ENCODE data around the gene BTBD2. TPM values are rescaled to one million over a fixed set of nuclear protein-coding genes. Genes with fewer than 3 reads are reported as not detected.
A peak's percentile ranks its signal among the peaks of the same experiment; 100 is the strongest.

The BTBD2 gene
- total and polyA plus RNA-seq, 2 experiments from 2014 or later: 23.8 to 130 TPM

GRCh38 chr19:2013683-2013961, 1.9 kb downstream of the BTBD2 start:
- Histone ChIP-seq H3K79me2 (replicated peaks; ENCODE audit: insufficient read depth) (0 out of 2 replicates have a peak, but pooled peaks cover 3% of the 10 kb centered on the region), H3K4me3 (no peak overlapping the region), H3K27ac (ENCODE audit: low read depth) (no peak overlapping the region), H3K4me1 (ENCODE audit: insufficient read depth) (peaks cover 3% of the 10 kb centered on the region; the same call in 1 of the 2 replicates), H3K27me3 (ENCODE audit: insufficient read depth) (no peaks in the 10 kb centered on the region), H3K4me2 (no peak overlapping the region), H3K36me3 (ENCODE audit: insufficient read depth) (no peaks in the 10 kb centered on the region), H2AFZ (no peak overlapping the region), H3F3A (replicated peaks; ENCODE audit: low read depth) (peaks cover 7% of the 10 kb centered on the region; the same call in 1 of the 2 replicates), H4K20me1 (replicated peaks; ENCODE audit: insufficient read depth) (no peaks in the 10 kb centered on the region; the same call in 1 of the 2 replicates), H3K9me2 (ENCODE audit: insufficient read depth) (no peaks in the 10 kb centered on the region)
- Mint-ChIP-seq H3K36me3 (ENCODE audit: low read depth) (peaks cover 15% of the 10 kb centered on the region), H3K4me1 (peaks cover 5% of the 10 kb centered on the region), H3K27me3 (ENCODE audit: insufficient read depth, low read depth, poor library complexity) (peaks cover 17% of the 10 kb centered on the region), H3K4me3 (no peak overlapping the region), H3K9me3 (no peaks in the 10 kb centered on the region), H3K27ac (no peak overlapping the region)
- TF ChIP-seq NANOG (IDR thresholded peaks at IDR 0.05; ENCODE audit: borderline replicate concordance): no peak
- no peak for TF ChIP-seq EZH2phosphoT487 (IDR thresholded peaks at IDR 0.05; ENCODE audit: unreplicated experiment)
- TF ChIP-seq POLR2AphosphoS5 (IDR thresholded peaks at IDR 0.05; ENCODE audit: low read depth): no peak
- TF ChIP-seq, protein P1, sequence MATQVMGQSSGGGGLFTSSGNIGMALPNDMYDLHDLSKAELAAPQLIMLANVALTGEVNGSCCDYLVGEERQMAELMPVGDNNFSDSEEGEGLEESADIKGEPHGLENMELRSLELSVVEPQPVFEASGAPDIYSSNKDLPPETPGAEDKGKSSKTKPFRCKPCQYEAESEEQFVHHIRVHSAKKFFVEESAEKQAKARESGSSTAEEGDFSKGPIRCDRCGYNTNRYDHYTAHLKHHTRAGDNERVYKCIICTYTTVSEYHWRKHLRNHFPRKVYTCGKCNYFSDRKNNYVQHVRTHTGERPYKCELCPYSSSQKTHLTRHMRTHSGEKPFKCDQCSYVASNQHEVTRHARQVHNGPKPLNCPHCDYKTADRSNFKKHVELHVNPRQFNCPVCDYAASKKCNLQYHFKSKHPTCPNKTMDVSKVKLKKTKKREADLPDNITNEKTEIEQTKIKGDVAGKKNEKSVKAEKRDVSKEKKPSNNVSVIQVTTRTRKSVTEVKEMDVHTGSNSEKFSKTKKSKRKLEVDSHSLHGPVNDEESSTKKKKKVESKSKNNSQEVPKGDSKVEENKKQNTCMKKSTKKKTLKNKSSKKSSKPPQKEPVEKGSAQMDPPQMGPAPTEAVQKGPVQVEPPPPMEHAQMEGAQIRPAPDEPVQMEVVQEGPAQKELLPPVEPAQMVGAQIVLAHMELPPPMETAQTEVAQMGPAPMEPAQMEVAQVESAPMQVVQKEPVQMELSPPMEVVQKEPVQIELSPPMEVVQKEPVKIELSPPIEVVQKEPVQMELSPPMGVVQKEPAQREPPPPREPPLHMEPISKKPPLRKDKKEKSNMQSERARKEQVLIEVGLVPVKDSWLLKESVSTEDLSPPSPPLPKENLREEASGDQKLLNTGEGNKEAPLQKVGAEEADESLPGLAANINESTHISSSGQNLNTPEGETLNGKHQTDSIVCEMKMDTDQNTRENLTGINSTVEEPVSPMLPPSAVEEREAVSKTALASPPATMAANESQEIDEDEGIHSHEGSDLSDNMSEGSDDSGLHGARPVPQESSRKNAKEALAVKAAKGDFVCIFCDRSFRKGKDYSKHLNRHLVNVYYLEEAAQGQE (IDR thresholded peaks at IDR 0.05; ENCODE audit: unreplicated experiment): no peak
- no peak for TF ChIP-seq CREB1 (CRISPR knock-in tag; IDR thresholded peaks at IDR 0.05; ENCODE audit: low read depth)
- no peak for TF ChIP-seq STAT1 (IDR thresholded peaks at IDR 0.05; ENCODE audit: unreplicated experiment)
- no peak for TF ChIP-seq ZNF114 (CRISPR knock-in tag; IDR thresholded peaks at IDR 0.05)
- TF ChIP-seq JUNB (IDR thresholded peaks at IDR 0.05; ENCODE audit: unreplicated experiment): no peak
- no peak for TF ChIP-seq EZH2 (IDR thresholded peaks at IDR 0.05; ENCODE audit: low read depth, unreplicated experiment)
- ATAC-seq (no peak), DNase-seq (ENCODE audit: low spot score) (no peak)

- DNase-seq (ENCODE audit: low spot score): no peak
- Histone ChIP-seq H3K27ac (ENCODE audit: low read depth) (no peak overlapping the region), H3K4me1 (ENCODE audit: insufficient read depth) (peaks cover 3% of the 10 kb centered on the region; the same call in 1 of the 2 replicates), H3K79me2 (replicated peaks; ENCODE audit: insufficient read depth) (0 out of 2 replicates have a peak, but pooled peaks cover 3% of the 10 kb centered on the region), H3K36me3 (ENCODE audit: insufficient read depth) (no peaks in the 10 kb centered on the region), H3F3A (replicated peaks; ENCODE audit: low read depth) (peaks cover 7% of the 10 kb centered on the region; the same call in 1 of the 2 replicates), H3K27me3 (ENCODE audit: insufficient read depth) (no peaks in the 10 kb centered on the region), H4K20me1 (replicated peaks; ENCODE audit: insufficient read depth) (no peaks in the 10 kb centered on the region; the same call in 1 of the 2 replicates), H3K4me3 (no peak overlapping the region), H2AFZ (no peak overlapping the region), H3K4me2 (no peak overlapping the region), H3K9me2 (ENCODE audit: insufficient read depth) (no peaks in the 10 kb centered on the region)
- H3K27me3 Mint-ChIP-seq (ENCODE audit: insufficient read depth, low read depth, poor library complexity): peaks cover 17% of the 10 kb centered on the region
- peaks cover 5% of the 10 kb centered on the region for H3K4me1 Mint-ChIP-seq
- peak overlapping the region; percentile 53; the same call in 2 of the 3 replicates for H3K4me3 Mint-ChIP-seq
- H3K27ac Mint-ChIP-seq: no peak overlapping the region
- TF ChIP-seq, protein P2, sequence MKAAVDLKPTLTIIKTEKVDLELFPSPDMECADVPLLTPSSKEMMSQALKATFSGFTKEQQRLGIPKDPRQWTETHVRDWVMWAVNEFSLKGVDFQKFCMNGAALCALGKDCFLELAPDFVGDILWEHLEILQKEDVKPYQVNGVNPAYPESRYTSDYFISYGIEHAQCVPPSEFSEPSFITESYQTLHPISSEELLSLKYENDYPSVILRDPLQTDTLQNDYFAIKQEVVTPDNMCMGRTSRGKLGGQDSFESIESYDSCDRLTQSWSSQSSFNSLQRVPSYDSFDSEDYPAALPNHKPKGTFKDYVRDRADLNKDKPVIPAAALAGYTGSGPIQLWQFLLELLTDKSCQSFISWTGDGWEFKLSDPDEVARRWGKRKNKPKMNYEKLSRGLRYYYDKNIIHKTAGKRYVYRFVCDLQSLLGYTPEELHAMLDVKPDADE (IDR thresholded peaks at IDR 0.05): no peak
- H3K9me3 Mint-ChIP-seq: no peaks in the 10 kb centered on the region
- peaks cover 16% of the 10 kb centered on the region for H3K36me3 Mint-ChIP-seq (ENCODE audit: low read depth)
- ATAC-seq: peak; percentile 16
These were observed 2.4 kb downstream of the BTBD2 start for GRCh38 chr19:2012941-2013682.
